Testis (tissue), 2 donors: ENCODE results near the gene SLC26A6.

ENCODE experiments used
- POLR2A ChIP-seq: fragments of 450-650 bp; IDR thresholded peaks from one replicate; pipeline ENCODE4 v1.6.1; 2017; ENCODE audit warnings: antibody characterized with exemption, mild to moderate bottlenecking, moderate library complexity
- TF ChIP-seq, protein P1 (sequence below), 3 experiments: fragments of 450-650 bp in 2 of 3; fragments of 200-600 bp in 1 of 3; sonication (generic) in 1 of 3; IDR thresholded peaks; one replicate each; pipeline ENCODE4 v1.5.1; 2016 to 2019; ENCODE audit warnings: antibody characterized with exemption in 3 of 3, mild to moderate bottlenecking in 2 of 3, moderate library complexity in 1 of 3

DNA sequence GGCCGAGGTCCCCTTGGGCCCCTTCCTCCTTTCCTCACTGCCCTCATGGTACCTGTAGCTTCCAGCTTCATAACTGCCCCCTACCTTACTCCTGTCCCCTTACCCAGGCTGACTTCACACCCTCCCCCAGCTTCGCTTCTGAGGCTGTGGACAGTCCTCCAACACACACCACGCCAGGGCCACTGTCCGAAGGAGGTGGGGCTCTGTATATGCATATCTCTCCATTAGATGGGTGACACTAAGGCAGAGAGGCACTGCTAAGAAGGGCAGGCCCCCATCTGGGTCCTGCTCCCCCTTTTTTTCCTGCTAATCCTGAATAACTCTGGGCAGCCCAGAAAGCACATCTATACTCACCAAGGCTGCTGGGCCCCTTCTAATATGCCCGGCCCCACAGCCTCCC lies 39.1 kb downstream of the SLC26A6 start:
- TF ChIP-seq, protein P1, sequence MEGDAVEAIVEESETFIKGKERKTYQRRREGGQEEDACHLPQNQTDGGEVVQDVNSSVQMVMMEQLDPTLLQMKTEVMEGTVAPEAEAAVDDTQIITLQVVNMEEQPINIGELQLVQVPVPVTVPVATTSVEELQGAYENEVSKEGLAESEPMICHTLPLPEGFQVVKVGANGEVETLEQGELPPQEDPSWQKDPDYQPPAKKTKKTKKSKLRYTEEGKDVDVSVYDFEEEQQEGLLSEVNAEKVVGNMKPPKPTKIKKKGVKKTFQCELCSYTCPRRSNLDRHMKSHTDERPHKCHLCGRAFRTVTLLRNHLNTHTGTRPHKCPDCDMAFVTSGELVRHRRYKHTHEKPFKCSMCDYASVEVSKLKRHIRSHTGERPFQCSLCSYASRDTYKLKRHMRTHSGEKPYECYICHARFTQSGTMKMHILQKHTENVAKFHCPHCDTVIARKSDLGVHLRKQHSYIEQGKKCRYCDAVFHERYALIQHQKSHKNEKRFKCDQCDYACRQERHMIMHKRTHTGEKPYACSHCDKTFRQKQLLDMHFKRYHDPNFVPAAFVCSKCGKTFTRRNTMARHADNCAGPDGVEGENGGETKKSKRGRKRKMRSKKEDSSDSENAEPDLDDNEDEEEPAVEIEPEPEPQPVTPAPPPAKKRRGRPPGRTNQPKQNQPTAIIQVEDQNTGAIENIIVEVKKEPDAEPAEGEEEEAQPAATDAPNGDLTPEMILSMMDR (IDR thresholded peaks at IDR 0.05): no peak
- TF ChIP-seq POLR2A: no peak
